HG02973 (cell line): ENCODE data around the gene RHNO1.

Experiments
- ATAC-seq: cut with Tn5 transposase; IDR thresholded peaks from one replicate; pipeline ENCODE4 v1.9.1; 2021; ENCODE audit warnings: moderate library complexity; ENCODE audit not compliant: unreplicated experiment

Gene RHNO1

GRCh38 chr12:2900642-2901041 is 23.6 kb downstream of the RHNO1 start:
- no peak for ATAC-seq

GRCh38 chr12:2902272-2902880 is 25.4 kb downstream of the RHNO1 start:
- ATAC-seq = no peak

- ATAC-seq = no peak
Observed at GRCh38 chr12:2904260-2904659, 27.2 kb downstream of the RHNO1 start.

DNA sequence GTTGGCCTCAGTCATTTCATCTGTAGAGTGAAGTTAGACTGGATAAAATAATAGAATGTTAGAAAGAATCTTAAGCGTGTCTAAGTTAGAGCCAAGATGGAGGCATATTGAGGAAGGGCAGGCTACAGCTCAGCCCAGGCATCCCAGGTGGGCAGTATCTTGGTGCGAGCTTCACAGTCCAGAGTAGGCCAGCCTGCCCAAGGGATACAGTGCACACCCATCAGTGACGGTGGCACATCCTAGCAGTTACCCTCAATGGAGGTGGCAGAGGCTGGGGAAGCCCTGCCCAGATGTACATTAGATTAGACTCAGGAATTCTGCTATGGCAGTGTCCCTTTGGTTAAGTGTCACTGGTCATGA is 35.2 kb downstream of the RHNO1 start:
- no peak for ATAC-seq

DNA sequence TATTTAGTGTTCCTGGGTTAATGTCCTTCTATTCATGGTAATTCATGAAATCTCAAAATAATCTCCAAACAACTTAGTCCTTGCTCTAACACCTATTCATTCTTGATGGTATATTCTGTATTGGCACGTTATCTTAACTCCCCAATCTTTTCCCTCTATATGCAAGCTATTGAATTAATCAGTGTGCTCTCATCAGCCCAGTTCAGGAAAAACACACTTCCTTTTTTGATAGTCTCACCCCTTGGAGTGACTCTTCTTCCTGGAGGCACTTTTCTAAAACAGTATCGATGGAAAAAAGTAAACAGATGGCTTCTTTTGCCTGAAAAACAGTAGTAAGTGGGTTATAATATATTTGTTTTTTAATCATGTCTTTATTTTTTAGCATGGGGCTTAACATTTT is 42.2 kb downstream of the RHNO1 start:
- ATAC-seq = no peak

DNA sequence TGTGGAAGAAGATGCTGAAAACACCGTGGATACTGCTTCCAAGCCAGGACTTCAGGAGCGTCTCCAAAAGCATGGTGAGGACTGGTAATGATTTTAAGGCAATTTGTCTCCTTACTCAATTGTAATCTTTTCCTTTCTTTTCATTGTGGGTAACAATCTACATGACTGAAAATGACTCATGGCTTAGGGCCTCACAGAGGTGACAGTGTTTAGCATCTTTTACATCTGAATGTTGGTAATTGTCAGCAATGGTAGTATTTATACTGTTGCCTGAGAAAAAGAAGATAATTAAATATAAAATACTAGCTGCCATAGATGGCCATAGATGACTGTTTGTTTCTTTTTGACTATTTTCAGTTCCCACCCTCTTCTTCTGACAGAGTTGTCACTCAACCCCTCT is 45.3 kb downstream of the RHNO1 start:
- ATAC-seq = no peak

DNA sequence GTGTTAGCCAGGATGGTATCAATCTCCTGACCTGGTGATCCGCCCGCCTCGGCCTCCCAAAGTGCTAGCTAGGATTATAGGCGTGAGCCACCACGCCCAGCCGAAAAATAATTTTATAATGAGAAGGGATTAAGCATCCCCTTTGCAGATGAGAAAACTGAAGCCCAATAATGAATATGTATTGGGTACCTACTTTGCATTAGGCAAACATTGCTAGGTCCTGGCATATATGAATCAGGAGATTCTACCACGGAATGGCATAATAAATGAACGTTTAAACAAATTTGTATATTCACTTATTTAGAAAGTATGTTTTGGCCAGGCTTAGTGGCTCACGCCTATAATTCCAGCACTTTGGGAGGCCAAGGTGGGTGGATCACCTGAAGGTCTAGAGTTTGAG is 46.0 kb downstream of the RHNO1 start:
- ATAC-seq = no peak

GRCh38 chr12:2924019-2924418 is 47.0 kb downstream of the RHNO1 start:
- no peak for ATAC-seq

- no peak for ATAC-seq
Observed at GRCh38 chr12:2925322-2925995, 48.4 kb downstream of the RHNO1 start.

GRCh38 chr12:2930865-2931264 is 53.8 kb downstream of the RHNO1 start:
- ATAC-seq = no peak

GRCh38 chr12:2933586-2933985 is 56.6 kb downstream of the RHNO1 start:
- ATAC-seq = no peak

DNA sequence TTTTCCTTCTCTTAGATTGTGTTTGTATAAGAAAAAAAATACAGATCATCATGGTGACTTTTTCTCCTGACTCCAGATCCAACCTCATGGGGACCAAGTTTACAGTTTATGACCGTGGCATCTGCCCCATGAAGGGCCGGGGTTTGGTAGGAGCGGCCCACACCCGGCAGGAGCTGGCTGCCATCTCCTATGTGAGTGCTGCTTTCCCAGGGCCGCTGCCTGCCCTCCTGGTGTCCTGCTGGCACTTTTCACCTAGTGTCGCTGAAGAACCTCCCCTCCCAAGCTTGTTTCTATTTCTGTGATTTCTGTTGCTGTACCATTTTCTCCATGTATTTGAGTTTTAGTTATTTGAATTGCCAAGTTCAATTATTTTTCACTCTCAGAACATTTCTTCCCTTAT is 57.3 kb downstream of the RHNO1 start:
- no peak for ATAC-seq

- ATAC-seq = no peak
Observed at GRCh38 chr12:2936301-2936700, 59.3 kb downstream of the RHNO1 start.

GRCh38 chr12:2937500-2937899 is 60.5 kb downstream of the RHNO1 start:
- ATAC-seq = no peak
